ENCODE data around the gene GJB4.

The GJB4 gene

GRCh38 chr1:34794001-34794789, 34.7 kb downstream of the GJB4 start:
- TF ChIP-seq MYC (IDR thresholded peaks at IDR 0.05; ENCODE audit: low read depth, low read length): no peak
- TF ChIP-seq, protein P1, sequence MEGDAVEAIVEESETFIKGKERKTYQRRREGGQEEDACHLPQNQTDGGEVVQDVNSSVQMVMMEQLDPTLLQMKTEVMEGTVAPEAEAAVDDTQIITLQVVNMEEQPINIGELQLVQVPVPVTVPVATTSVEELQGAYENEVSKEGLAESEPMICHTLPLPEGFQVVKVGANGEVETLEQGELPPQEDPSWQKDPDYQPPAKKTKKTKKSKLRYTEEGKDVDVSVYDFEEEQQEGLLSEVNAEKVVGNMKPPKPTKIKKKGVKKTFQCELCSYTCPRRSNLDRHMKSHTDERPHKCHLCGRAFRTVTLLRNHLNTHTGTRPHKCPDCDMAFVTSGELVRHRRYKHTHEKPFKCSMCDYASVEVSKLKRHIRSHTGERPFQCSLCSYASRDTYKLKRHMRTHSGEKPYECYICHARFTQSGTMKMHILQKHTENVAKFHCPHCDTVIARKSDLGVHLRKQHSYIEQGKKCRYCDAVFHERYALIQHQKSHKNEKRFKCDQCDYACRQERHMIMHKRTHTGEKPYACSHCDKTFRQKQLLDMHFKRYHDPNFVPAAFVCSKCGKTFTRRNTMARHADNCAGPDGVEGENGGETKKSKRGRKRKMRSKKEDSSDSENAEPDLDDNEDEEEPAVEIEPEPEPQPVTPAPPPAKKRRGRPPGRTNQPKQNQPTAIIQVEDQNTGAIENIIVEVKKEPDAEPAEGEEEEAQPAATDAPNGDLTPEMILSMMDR (IDR thresholded peaks at IDR 0.05; ENCODE audit: low read depth, low read length): no peak
- TF ChIP-seq POLR2A (IDR thresholded peaks at IDR 0.05; ENCODE audit: extremely low read depth, insufficient read length): no peak
- DNase-seq (ENCODE audit: low read depth): no peak
- H3K4me3 ChIP-seq (ENCODE audit: low read depth, low read length): no peak overlapping the region

GRCh38 chr1:34794790-34795180, 35.2 kb downstream of the GJB4 start:
- no peak overlapping the region for H3K4me3 ChIP-seq (ENCODE audit: low read depth, low read length)
- TF ChIP-seq POLR2A (IDR thresholded peaks at IDR 0.05; ENCODE audit: extremely low read depth, insufficient read length) (no peak), MAX (IDR thresholded peaks at IDR 0.05; ENCODE audit: low read depth, low read length) (no peak), MYC (IDR thresholded peaks at IDR 0.05; ENCODE audit: low read depth, low read length) (no peak)
- TF ChIP-seq, protein P1 (IDR thresholded peaks at IDR 0.05; ENCODE audit: low read depth, low read length): no peak
- DNase-seq (ENCODE audit: low read depth): no peak

DNA sequence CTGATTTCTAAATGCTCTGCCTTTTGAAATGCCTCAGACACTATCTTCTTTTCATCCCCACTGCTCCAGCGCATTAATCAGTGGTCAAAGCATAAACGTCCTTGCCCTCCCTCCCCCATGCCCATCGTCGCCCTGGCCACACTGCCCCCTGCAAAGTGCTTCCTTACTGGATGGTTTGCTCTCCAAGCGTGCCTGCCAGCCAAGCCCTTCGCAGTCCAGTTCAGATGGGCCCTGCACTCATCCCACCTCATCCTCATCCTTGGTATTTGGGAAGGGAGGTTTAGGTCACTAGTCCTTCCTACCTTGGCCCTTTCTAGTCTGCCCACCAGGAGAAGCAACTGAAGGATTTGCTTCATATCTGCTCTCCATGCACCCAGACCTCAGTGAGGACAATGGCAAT, 36.4 kb downstream of the GJB4 start:
- TF ChIP-seq POLR2A (IDR thresholded peaks at IDR 0.05; ENCODE audit: extremely low read depth, insufficient read length) (no peak), MYC (IDR thresholded peaks at IDR 0.05; ENCODE audit: low read depth, low read length) (no peak), MAX (IDR thresholded peaks at IDR 0.05; ENCODE audit: low read depth, low read length) (no peak)
- TF ChIP-seq, protein P1 (IDR thresholded peaks at IDR 0.05; ENCODE audit: low read depth, low read length): no peak
- no peak overlapping the region for H3K4me3 ChIP-seq (ENCODE audit: low read depth, low read length)
- DNase-seq (ENCODE audit: low read depth): no peak

DNA sequence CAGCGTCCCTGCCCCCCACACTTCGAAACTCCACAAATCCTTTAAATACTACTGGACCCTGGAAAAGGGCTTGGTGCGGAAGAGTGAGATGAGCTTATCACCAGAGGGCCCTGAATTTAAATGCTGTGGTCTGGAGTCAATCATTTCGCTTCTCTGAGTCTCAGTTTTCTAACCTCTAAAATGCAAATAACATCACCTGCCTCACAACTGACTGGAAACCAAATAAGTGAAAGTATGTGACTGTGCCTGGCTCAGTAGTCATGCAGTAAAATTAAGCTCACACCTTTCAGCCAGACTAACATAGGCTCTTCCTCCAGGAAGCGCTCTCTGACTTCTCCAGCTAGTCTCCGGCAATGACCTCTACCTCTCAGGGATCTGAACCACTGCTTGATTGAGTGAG, 37.5 kb downstream of the GJB4 start:
- DNase-seq (ENCODE audit: low read depth): no peak
- TF ChIP-seq POLR2A (IDR thresholded peaks at IDR 0.05; ENCODE audit: extremely low read depth, insufficient read length) (no peak), MAX (IDR thresholded peaks at IDR 0.05; ENCODE audit: low read depth, low read length) (no peak), MYC (IDR thresholded peaks at IDR 0.05; ENCODE audit: low read depth, low read length) (no peak)
- TF ChIP-seq, protein P1 (IDR thresholded peaks at IDR 0.05; ENCODE audit: low read depth, low read length): no peak
- no peak overlapping the region for H3K4me3 ChIP-seq (ENCODE audit: low read depth, low read length)

DNA sequence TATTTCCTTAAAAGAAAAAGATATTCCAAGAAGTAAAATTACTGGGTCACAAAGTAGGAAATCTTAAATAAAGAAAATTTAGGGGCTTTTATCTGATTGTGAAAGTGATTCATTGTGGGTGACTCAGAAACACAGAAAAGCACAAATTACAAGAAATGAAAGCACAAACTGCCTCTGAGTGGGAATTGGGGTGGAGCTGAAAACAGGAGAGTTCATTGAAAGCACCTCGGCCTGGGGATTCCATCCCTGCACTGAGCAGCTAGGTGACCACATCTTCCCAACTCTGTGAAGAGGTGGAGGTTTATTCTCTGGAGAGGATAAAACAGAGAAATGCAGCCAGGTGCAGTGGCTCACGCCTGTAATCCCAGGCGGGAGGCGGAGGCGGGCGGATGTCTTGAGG, 40.7 kb downstream of the GJB4 start:
- DNase-seq (ENCODE audit: low read depth): no peak

More for the DNA sequence above, 40.7 kb downstream of the GJB4 start:
- TF ChIP-seq MYC (IDR thresholded peaks at IDR 0.05; ENCODE audit: low read depth, low read length) (no peak), POLR2A (IDR thresholded peaks at IDR 0.05; ENCODE audit: extremely low read depth, insufficient read length) (no peak), MAX (IDR thresholded peaks at IDR 0.05; ENCODE audit: low read depth, low read length) (no peak)
- TF ChIP-seq, protein P1 (IDR thresholded peaks at IDR 0.05; ENCODE audit: low read depth, low read length): no peak
- H3K4me3 ChIP-seq (ENCODE audit: low read depth, low read length): no peak overlapping the region

Measured in NB4 (cell line).